Measurements from ENCODE around the gene CTBS. TPM values are rescaled to one million over a fixed set of nuclear protein-coding genes. Genes with fewer than 3 reads are reported as not detected.
A peak's percentile ranks its signal among the peaks of the same experiment; 100 is the strongest.

Gene CTBS
- total RNA-seq, 1 donor from 2014 or later = 18.5 TPM

DNA sequence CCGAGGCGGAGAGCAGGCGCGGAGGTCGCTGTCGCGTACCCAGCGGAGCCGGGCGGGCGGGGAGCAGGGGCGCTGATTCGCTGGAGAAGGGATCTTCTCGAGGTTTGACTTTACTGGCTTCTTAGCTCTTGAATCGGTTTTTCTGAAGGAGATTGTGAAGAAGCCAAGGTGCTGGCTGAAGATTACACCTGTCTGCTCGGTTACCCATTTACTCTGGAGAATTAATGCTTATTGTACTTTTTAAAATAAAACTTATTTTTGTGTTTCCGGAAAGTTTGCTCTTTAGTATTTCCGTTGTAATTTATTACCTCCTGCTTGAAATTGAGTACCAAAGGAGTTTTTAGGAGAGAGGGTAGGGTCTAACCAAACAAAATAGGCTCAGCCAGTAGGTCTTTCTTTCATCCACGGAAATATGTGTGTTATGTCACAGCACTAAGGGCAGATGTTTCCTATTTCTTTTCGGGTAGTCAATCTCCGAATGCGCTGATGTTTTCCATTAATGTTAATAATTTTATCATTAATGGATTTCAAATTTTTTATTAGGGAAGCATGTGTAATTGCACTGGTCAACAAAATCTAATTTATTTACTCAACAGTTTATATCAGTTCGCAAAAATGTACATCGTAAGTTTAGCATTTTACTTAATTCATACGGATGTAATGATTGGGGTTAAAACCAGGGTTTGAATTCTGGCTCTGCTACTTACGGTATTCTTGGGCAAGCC is 67.3 kb downstream of the CTBS start:
- no peak for DNase-seq (ENCODE audit: low spot score)

DNA sequence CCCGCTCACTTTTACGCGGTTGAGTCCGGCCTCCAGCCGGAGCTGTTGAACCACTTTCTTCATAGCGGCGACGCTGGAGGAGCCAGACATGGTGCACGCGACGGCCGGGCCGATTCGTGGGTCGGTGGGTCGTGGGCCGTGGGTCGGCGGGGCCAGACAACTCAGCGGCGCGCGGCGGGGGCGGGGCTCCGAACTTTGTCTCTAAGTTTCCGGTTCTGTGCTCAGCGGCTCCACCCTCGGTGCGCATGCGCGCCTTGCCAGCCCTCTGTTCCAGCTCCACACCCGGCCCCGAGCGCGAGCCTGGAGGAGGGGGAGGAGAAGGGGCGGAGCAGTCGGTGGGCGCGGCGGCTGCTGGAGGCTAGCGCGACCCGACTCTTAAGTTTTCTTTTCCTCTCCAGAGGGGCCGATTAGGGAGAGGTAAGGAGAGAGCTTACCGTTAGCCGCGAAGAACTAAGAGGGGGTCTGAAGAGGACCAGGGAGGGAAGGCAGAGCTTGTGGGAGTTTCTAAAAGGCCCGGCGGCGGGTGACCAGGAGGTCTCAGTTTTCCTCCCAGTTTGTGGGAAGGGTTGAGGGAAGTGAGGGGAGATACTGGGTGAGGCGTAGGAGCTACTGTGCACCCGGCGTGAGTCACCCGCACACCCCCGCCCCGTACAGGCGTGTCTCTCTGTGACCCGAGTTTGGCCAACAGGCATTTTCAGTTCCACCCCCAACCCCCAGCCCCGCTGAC is 68.1 kb downstream of the CTBS start, which contains the start of the genes GNG5 and SPATA1:
Gene GNG5 (minus strand): TSS at position 580 of the 727 bp plus-strand sequence. CDS start 490 bp downstream, at position 90.
Gene SPATA1 (plus strand): TSS at position 385 of the 727 bp plus-strand sequence. CDS start 9,974 bp downstream, outside the sequence.
- peak; percentile 98 for DNase-seq (ENCODE audit: low spot score)

GRCh38 chr1:84505493-84506001 is 68.7 kb downstream of the CTBS start:
- DNase-seq (ENCODE audit: low spot score) = peak; percentile 54

GRCh38 chr1:84504580-84505492 is 69.4 kb downstream of the CTBS start:
- peak; percentile 14 for DNase-seq (ENCODE audit: low spot score)

GRCh38 chr1:84502927-84503326 is 71.3 kb downstream of the CTBS start:
- no peak for DNase-seq (ENCODE audit: low spot score)

Other genes starting within 250 kb of the CTBS start
- 0.17 TPM for gene DNASE2B, start 176.0 kb downstream of the CTBS start, total RNA-seq
- 22.4 TPM for gene RPF1, start 95.2 kb downstream of the CTBS start, total RNA-seq
- gene SPATA1, start 68.1 kb downstream of the CTBS start, total RNA-seq = 2.2 TPM
- gene GNG5, start 67.9 kb downstream of the CTBS start, total RNA-seq = 93.2 TPM
- gene SSX2IP, start 116.0 kb upstream of the CTBS start, total RNA-seq = 22.3 TPM

All from mucosa of gallbladder (tissue), 1 donor.